Measurements from ENCODE around the gene TRMU.

Gene TRMU

DNA sequence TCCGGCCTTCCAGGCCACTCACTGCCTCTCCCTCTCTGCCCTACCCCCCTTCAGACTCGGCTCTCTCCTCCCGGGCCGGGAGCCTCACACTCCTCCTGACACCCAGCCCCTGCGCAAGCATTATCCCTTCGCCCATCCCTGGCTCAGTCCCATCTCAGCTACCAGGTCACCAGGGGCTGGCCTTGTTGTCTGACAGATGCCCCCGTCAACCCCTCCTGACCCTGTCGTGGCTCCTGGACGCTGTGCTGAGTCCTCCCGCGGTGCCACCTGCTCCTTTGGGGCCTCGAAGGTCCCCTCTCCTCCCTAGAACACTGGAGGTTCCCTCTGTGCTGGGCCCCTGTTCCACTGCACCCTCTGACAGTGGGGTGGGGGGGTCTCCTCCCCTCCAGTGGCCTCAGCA lies 32.9 kb downstream of the TRMU start:
- no peak overlapping the region for H3K27ac ChIP-seq (ENCODE audit: low read length)
- H3K4me1 ChIP-seq (ENCODE audit: control insufficient read depth in 1 of 2, insufficient read depth in 2 of 2, low read length in 2 of 2): no peaks in the 10 kb centered on the region
- H3K4me3 ChIP-seq (ENCODE audit: low read depth in 1 of 2, low read length in 2 of 2): no peak overlapping the region
- no peaks in the 10 kb centered on the region for H3K36me3 ChIP-seq (ENCODE audit: control insufficient read depth in 1 of 2, insufficient read depth in 2 of 2, low read length in 2 of 2)
- peaks cover 5% of the 10 kb centered on the region for H3K27me3 ChIP-seq (ENCODE audit: low read depth, low read length)
- H3K9me3 ChIP-seq (ENCODE audit: control insufficient read depth in 1 of 2, low read length in 2 of 2): no peaks in the 10 kb centered on the region

DNA sequence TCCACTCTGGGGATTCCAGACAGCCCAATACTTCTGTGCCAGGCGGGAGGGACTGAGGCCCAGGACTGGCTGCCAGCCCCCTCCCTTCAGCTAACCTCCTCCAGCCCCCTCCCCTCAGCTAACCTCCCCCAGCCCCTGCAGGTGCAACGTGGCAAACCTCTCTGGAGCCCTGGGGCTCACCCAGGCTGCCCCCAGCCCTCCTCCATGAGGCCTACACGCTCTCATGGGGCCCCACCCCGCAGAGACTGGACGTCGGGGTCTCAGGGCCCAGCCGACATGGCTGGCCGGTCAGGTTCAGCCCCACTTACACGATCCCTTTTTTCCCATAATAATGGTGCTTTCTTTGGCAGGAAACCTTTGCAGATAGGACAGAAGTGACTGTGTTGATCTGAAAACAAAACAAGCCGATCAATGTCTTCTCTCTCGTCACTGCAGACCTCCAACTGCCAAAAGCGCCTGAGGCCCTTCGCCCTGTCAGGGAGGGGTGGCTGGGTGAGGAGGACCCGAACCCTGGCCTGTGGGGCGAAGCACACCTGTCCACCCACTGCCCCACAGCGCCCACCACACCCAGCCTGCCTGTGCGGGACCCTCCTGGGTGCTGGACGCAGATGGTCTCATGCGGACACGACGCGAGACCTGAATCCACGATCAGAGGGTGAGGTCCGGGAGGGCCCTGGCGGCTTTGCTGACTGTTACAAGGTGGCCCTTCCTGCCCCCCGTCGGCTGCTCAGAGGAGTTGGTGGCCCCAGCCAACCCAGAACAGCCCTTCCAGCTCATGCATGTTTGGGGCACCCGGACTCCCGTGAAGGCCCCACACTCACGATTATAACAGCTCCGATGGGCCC lies 33.6 kb downstream of the TRMU start:
- no peaks in the 10 kb centered on the region for H3K4me1 ChIP-seq (ENCODE audit: control insufficient read depth in 1 of 2, insufficient read depth in 2 of 2, low read length in 2 of 2)
- H3K36me3 ChIP-seq (ENCODE audit: control insufficient read depth in 1 of 2, insufficient read depth in 2 of 2, low read length in 2 of 2): no peaks in the 10 kb centered on the region
- no peak overlapping the region for H3K4me3 ChIP-seq (ENCODE audit: low read depth in 1 of 2, low read length in 2 of 2)
- H3K27me3 ChIP-seq (ENCODE audit: low read depth, low read length): peaks cover 5% of the 10 kb centered on the region
- no peak overlapping the region for H3K27ac ChIP-seq (ENCODE audit: low read length)
- no peaks in the 10 kb centered on the region for H3K9me3 ChIP-seq (ENCODE audit: control insufficient read depth in 1 of 2, low read length in 2 of 2)

DNA sequence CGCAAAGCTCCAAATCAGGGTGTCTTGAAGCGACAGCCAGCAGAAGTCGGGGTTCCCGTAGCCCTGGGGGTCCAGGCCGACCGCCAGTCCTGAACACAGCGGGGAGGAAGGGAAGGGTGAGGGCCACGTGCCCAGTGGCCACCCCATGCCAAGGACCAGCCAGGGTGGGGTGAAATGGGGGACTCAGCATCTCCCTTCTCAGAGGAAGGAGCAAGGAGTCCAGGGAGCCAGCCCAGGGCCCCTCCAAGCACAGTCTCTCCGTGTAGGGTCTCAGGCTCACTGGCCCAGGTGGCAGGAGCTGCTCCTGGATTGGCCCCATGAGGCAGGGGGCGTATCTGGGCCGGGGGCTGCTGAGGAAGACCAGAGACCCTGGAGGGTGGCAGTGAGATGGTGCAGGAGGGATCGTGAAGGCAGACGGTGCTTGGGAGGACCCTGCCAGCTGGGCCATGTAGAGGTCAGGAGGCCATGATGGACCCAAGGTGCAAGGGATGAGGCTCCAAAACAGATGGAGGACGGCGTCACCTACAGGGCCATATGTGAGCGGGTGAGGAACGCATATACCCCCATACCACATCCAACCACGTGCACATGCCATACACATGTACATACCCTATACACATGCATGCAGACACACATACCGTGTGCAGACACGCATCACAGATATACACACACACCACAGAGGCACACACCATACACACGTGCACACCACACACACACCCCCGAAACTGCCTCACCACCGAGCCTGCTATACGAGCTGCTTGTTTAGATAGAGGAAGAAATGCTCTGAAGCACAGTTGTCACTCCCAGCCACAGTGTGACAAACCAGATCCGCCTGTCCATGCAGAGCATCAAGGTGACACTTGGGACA lies 34.4 kb downstream of the TRMU start:
- no peaks in the 10 kb centered on the region for H3K9me3 ChIP-seq (ENCODE audit: control insufficient read depth in 1 of 2, low read length in 2 of 2)
- no peaks in the 10 kb centered on the region for H3K4me1 ChIP-seq (ENCODE audit: control insufficient read depth in 1 of 2, insufficient read depth in 2 of 2, low read length in 2 of 2)
- no peak overlapping the region for H3K27ac ChIP-seq (ENCODE audit: low read length)
- no peak overlapping the region for H3K4me3 ChIP-seq (ENCODE audit: low read depth in 1 of 2, low read length in 2 of 2)
- peaks cover 5% of the 10 kb centered on the region for H3K27me3 ChIP-seq (ENCODE audit: low read depth, low read length)
- H3K36me3 ChIP-seq (ENCODE audit: control insufficient read depth in 1 of 2, insufficient read depth in 2 of 2, low read length in 2 of 2): no peaks in the 10 kb centered on the region

DNA sequence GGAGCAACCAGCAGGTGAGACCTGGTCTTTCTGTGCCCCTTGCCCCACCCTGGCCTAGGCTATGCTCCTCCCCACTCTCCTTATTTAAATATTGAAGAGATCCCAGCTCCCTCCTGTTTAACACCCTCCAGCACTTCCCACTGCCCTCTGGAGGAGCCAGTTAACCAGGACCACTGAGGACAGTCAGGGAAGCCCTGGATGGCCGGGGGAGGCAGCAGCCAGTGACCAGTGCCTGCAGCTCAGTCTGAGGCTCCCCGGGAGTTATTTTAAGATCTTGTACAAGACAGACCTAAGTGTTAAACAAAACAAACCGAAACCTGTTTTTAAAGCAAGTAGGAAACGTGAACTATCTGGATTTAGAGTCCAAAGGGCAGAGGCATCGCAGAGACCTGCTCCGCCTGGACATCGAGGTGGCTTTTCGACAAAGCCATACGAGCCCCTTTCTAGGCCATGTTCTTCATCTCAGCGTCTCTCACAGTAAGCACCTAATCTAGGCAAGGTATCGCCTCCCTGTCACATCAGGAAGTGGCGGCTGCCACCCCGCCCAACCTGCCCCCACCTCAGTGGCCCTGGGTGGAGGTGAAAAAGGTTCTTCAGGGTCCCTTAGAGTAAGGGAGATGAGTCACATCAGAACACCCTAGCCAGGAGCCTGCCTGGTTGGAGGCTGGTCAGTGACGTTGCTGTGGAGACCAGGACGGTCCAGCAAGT lies 35.2 kb downstream of the TRMU start:
- Histone ChIP-seq H3K4me1 (ENCODE audit: control insufficient read depth in 1 of 2, insufficient read depth in 2 of 2, low read length in 2 of 2) (no peaks in the 10 kb centered on the region), H3K27me3 (ENCODE audit: low read depth, low read length) (peaks cover 5% of the 10 kb centered on the region), H3K36me3 (ENCODE audit: control insufficient read depth in 1 of 2, insufficient read depth in 2 of 2, low read length in 2 of 2) (no peaks in the 10 kb centered on the region), H3K27ac (ENCODE audit: low read length) (no peak overlapping the region), H3K9me3 (ENCODE audit: control insufficient read depth in 1 of 2, low read length in 2 of 2) (peaks cover 2% of the 10 kb centered on the region in 2 donors), H3K4me3 (ENCODE audit: low read depth in 1 of 2, low read length in 2 of 2) (no peak overlapping the region)

DNA sequence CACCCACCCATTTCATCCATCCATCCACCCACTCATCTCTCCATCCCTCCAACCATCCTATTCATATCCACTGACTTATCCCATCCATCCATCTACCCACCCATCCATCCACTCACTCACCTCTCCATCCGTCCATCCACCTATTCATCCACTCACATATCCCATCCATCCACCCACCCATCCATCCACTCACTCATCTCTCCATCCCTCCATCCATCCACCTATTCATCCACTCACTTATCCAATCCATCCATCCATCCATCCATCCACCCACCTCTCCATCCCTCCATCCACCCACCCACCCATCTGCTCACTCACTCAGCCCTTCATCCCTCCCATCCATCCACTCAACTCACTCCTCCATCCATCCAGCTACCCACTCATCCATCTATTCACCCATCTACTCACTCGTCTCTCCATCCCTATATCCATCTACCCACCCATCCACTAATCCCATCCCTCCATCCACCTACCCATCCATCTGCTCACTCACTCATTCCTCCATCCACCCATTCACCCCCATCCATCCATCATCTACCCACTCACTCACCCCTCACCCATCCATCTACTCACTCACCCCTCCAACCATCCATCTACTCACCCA lies 36.2 kb downstream of the TRMU start:
- Histone ChIP-seq H3K9me3 (ENCODE audit: control insufficient read depth in 1 of 2, low read length in 2 of 2) (peaks cover 5 to 7% of the 10 kb centered on the region in 2 donors), H3K27me3 (ENCODE audit: low read depth, low read length) (peaks cover 3% of the 10 kb centered on the region)

DNA sequence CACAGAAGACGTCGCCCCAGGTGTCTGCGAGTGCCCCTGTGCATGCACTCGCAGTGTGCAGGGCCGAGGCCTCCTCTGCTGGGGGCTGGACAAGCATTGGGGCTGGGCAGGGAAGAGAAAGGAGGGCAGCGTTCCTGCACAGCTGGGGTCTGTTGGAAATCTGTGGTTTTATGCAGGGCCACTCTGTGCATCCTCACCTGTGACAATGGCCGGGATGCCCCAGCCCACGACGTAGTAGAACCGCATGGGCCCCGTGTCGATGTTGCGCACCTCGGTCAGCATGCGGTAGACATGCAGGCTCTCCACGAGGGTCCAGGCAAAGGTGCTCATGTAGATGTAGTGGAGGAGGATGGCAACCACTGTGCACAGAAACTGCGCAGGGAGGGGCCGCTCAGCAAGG lies 37.2 kb downstream of the TRMU start:
- no peaks in the 10 kb centered on the region for H3K4me1 ChIP-seq (ENCODE audit: control insufficient read depth in 1 of 2, insufficient read depth in 2 of 2, low read length in 2 of 2)
- no peak overlapping the region for H3K27ac ChIP-seq (ENCODE audit: low read length)
- no peak overlapping the region for H3K4me3 ChIP-seq (ENCODE audit: low read depth in 1 of 2, low read length in 2 of 2)
- H3K36me3 ChIP-seq (ENCODE audit: control insufficient read depth in 1 of 2, insufficient read depth in 2 of 2, low read length in 2 of 2): no peaks in the 10 kb centered on the region
- H3K9me3 ChIP-seq (ENCODE audit: control insufficient read depth in 1 of 2, low read length in 2 of 2): peaks cover 5 to 7% of the 10 kb centered on the region in 2 donors
- H3K27me3 ChIP-seq (ENCODE audit: low read depth, low read length): no peaks in the 10 kb centered on the region

More for the DNA sequence above, 36.2 kb downstream of the TRMU start:
- H3K4me3 ChIP-seq (ENCODE audit: low read depth in 1 of 2, low read length in 2 of 2): no peak overlapping the region
- no peaks in the 10 kb centered on the region for H3K36me3 ChIP-seq (ENCODE audit: control insufficient read depth in 1 of 2, insufficient read depth in 2 of 2, low read length in 2 of 2)
- no peaks in the 10 kb centered on the region for H3K4me1 ChIP-seq (ENCODE audit: control insufficient read depth in 1 of 2, insufficient read depth in 2 of 2, low read length in 2 of 2)
- no peak overlapping the region for H3K27ac ChIP-seq (ENCODE audit: low read length)

DNA sequence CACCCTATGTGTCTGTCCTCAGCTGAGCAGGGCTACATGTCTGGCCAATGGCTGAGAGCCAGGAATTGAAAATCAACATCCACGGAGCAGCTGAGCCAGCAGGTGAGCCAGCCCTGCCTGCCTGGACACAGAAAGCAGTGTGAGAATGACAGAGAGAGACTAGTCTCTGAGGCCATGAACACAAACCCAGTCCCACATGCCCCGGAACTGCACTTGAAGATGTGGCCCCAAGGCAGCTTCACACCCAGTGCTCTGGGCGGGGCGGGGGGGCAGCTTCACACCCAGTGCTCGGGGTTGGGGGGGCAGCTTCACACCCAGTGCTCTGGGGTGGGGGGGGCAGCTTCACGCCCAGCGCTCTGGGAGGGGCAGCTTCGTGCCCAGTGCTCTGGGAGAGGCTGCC lies 37.6 kb downstream of the TRMU start:
- Histone ChIP-seq H3K4me1 (ENCODE audit: control insufficient read depth in 1 of 2, insufficient read depth in 2 of 2, low read length in 2 of 2) (no peaks in the 10 kb centered on the region), H3K27me3 (ENCODE audit: low read depth, low read length) (no peaks in the 10 kb centered on the region), H3K27ac (ENCODE audit: low read length) (no peak overlapping the region), H3K4me3 (ENCODE audit: low read depth in 1 of 2, low read length in 2 of 2) (no peak overlapping the region), H3K9me3 (ENCODE audit: control insufficient read depth in 1 of 2, low read length in 2 of 2) (peaks cover 5 to 7% of the 10 kb centered on the region in 2 donors), H3K36me3 (ENCODE audit: control insufficient read depth in 1 of 2, insufficient read depth in 2 of 2, low read length in 2 of 2) (no peaks in the 10 kb centered on the region)

DNA sequence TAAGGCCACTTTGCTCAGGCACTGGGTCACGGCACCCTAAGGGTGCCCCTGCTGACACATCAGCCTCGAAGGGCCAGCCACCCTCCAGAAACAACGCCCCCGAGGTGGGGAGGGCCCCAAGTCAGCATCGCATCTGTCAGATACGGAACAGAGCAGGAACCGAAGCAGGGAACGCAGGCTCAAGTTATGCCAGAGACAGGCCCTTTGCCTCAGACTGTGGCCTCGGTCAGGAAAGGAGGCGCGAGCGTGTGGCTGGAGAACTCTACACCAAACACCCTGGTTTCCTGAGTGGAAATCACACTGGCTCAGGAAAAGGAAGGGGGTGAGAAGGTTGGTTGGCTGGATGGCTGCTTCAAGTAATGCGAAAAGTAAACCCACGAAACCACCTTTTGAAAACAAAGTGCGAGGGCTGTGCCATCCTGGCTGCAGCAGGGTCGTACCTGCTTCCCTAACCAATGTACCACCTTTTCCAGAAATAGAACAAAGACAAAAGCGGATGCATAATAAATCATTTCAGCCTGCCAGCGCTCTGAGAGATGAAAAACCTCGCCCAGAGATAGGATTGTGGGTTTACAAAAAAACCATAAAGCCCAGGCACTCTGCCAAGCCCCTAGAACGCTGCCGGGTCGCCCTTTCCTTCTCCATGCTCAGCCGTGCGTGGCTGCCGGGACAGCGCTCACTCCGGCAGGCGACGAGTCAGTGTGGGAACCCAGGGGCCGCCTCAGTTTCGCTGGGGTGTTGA lies 38.6 kb downstream of the TRMU start:
- H3K4me1 ChIP-seq (ENCODE audit: control insufficient read depth in 1 of 2, insufficient read depth in 2 of 2, low read length in 2 of 2): no peaks in the 10 kb centered on the region
- H3K27ac ChIP-seq (ENCODE audit: low read length): no peak overlapping the region
- no peak overlapping the region for H3K4me3 ChIP-seq (ENCODE audit: low read depth in 1 of 2, low read length in 2 of 2)
- H3K9me3 ChIP-seq (ENCODE audit: control insufficient read depth in 1 of 2, low read length in 2 of 2): peaks cover 5 to 7% of the 10 kb centered on the region in 2 donors
- H3K27me3 ChIP-seq (ENCODE audit: low read depth, low read length): no peaks in the 10 kb centered on the region
- no peaks in the 10 kb centered on the region for H3K36me3 ChIP-seq (ENCODE audit: control insufficient read depth in 1 of 2, insufficient read depth in 2 of 2, low read length in 2 of 2)

DNA sequence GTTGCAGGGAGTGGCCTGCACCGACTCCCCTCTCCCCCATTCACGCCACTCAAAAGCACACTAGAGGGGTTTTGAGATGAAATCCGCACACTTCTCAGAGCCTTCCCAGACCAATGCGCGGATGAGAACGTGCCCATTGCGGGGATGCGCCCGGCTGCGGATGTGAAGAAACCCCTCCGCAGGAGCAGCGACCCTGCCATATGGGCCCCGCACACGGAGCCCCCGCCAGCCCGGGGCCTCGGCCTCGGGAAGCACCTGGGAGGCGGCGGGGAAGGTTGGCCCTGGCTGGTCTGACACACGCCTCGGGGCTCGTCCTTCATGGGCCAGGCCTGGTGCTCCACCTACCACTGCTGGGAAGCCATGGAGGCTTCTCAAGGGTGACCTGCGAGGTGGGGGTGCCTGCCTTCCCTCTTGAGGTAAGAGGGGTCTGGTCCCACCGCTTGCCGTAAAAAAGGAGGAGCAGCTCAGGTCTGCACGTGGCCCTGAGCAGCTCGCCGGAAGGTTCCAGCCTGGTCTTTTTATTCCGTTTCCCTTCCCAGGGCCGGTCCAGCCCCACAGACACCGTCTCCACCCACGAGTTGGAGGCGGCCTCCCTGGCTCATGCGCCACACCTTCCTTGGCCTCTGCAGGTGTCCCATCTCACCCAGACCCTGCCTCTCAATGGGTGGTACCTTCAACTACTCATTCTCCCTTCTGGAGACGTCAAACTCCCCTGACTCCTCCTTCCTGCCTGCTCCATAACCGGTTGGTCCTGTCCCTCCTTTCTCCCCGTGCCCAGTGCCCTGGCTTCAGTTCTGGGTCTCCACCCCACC lies 39.4 kb downstream of the TRMU start:
- H3K27ac ChIP-seq (ENCODE audit: low read length): no peak overlapping the region
- H3K27me3 ChIP-seq (ENCODE audit: low read depth, low read length): no peaks in the 10 kb centered on the region
- no peaks in the 10 kb centered on the region for H3K36me3 ChIP-seq (ENCODE audit: control insufficient read depth in 1 of 2, insufficient read depth in 2 of 2, low read length in 2 of 2)
- H3K4me3 ChIP-seq (ENCODE audit: low read depth in 1 of 2, low read length in 2 of 2): no peak overlapping the region
- peaks cover 5 to 7% of the 10 kb centered on the region in 2 donors for H3K9me3 ChIP-seq (ENCODE audit: control insufficient read depth in 1 of 2, low read length in 2 of 2)
- no peaks in the 10 kb centered on the region for H3K4me1 ChIP-seq (ENCODE audit: control insufficient read depth in 1 of 2, insufficient read depth in 2 of 2, low read length in 2 of 2)

DNA sequence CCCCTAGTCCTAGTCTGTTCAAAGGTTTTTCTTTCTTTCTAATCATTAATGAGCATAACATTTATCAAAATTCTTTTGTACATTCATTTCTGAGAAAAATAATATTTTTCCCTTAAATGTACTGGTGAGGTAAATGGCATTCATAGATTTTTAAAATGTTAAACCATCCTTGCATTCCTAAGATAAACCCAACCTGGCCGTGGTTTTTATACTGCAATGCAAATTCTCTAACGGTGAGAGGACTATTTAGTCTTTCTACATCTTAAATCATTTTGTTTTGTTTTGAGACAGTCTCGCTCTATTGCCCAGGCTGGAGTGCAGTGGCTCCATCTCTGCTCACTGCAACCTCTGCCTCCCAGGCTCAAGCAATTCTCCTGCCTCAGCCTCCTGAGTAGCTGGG lies 40.6 kb downstream of the TRMU start:
- H3K27me3 ChIP-seq (ENCODE audit: low read depth, low read length): no peaks in the 10 kb centered on the region
- peaks cover 5 to 7% of the 10 kb centered on the region in 2 donors for H3K9me3 ChIP-seq (ENCODE audit: control insufficient read depth in 1 of 2, low read length in 2 of 2)
- no peak overlapping the region for H3K4me3 ChIP-seq (ENCODE audit: low read depth in 1 of 2, low read length in 2 of 2)
- H3K4me1 ChIP-seq (ENCODE audit: control insufficient read depth in 1 of 2, insufficient read depth in 2 of 2, low read length in 2 of 2): no peaks in the 10 kb centered on the region
- no peaks in the 10 kb centered on the region for H3K36me3 ChIP-seq (ENCODE audit: control insufficient read depth in 1 of 2, insufficient read depth in 2 of 2, low read length in 2 of 2)
- no peak overlapping the region for H3K27ac ChIP-seq (ENCODE audit: low read length)

All from muscle layer of duodenum (tissue), 2 donors.